GM19395 (cell line): ENCODE results near the gene ALG10.
"Not testable (repeated sequence)": the region's sequence is repeated elsewhere in the genome, so short reads cannot be mapped to it uniquely, and the experiment has no call there.

ENCODE experiments used
- ATAC-seq: cut with Tn5 transposase; IDR thresholded peaks from one replicate; pipeline ENCODE4 v1.9.1; 2021; ENCODE audit warnings: mild to moderate bottlenecking, moderate library complexity; ENCODE audit not compliant: unreplicated experiment

ALG10 gene, protein sequence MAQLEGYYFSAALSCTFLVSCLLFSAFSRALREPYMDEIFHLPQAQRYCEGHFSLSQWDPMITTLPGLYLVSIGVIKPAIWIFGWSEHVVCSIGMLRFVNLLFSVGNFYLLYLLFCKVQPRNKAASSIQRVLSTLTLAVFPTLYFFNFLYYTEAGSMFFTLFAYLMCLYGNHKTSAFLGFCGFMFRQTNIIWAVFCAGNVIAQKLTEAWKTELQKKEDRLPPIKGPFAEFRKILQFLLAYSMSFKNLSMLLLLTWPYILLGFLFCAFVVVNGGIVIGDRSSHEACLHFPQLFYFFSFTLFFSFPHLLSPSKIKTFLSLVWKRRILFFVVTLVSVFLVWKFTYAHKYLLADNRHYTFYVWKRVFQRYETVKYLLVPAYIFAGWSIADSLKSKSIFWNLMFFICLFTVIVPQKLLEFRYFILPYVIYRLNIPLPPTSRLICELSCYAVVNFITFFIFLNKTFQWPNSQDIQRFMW

DNA sequence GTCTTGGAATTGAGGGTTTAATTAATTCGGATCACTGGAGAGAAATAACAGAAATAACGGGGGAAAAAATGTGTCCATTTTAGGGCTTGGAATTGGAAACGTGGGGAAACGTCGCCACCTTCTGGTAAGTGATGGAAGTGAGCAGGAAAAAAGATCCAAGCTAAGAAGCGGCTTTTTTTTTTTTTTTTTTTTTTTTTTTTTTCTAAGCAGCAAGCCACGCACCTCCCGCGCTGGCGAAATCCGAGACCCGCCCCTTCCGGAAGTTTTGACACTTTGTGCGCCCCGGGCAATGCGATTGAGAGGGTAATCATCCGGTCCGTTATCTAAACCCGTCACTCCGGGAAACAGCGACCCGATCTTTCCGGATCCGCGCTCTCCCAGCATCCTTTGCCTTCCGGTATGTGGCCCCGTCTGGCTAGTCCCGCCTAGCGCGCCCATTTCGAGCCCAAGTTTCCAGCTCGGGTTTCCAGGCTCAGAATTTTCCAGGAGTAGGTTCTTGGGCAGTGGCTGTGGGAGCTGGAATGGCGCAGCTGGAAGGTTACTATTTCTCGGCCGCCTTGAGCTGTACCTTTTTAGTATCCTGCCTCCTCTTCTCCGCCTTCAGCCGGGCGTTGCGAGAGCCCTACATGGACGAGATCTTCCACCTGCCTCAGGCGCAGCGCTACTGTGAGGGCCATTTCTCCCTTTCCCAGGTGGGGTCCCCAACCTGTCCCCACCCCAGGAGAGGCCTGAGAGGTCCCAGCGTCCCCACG is at the start of gene ALG10:
Gene ALG10, plus strand, starts transcription at position 418 of the 752 bp plus-strand sequence. Its CDS starts 104 bp downstream, at position 522.
- ATAC-seq, result peak; percentile 100

DNA sequence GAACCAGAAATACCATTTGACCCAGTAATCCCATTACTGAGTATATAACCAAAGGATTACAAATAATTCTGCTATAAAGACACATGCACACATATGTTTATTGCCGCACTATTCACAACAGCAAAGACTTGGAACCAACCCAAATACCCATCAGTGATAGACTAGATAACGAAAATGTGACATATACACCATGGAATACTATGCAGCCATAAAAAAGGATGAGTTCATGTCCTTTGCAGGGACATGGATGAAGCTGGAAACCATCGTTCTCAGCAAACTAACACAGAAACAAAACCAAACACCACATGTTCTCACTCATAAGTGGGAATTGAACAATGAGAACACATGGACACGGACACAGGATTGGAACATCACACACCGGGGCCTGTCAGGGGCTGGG is 49.4 kb upstream of the ALG10 start:
- ATAC-seq, result not testable (repeated sequence)

DNA sequence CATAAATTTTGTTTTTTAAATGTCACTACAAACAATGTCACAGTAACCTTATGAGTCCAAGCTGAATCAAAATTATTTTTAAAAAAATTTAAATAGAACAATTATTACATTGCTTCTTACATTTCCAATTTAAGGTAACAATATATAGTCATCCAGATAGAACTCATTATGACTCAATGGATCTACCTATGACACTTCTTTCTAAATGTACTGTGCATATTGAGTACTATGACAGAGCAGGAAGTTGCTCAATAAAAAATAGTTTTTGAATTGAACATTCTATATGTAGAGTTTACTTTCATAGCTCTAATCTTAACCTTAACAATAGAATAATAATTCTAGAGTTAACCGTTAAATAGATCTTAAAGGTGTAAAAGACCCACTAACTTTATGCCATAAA is 44.4 kb upstream of the ALG10 start:
- ATAC-seq, result no peak

DNA sequence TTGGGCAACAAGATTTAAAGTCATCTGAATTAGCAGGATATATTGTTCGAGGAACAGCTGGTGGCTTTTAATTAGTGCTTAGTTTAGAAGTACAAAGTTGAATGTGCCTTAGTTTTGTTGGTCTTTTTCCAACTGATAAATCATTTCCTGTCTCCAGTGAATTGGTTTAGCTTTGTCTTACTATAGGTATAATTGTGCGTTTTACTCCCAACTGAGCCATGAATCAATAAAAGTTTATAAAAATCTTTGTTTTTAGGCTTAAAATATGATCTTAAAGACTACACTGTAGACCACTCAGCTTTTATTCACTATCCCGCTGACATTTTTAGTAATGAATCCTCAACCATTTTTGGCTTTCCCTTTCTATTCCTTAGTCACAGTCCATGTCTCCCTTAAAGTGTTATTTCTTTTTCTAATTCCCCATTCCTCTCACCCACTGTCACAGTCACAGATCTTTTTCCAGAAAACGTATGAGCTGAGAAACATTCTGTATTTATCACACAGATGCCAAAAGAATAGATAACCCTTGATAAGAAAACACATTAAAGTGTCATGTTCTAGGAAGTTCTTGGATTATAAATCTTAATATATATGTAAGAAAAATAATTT is 34.0 kb upstream of the ALG10 start:
- no peak for ATAC-seq

DNA sequence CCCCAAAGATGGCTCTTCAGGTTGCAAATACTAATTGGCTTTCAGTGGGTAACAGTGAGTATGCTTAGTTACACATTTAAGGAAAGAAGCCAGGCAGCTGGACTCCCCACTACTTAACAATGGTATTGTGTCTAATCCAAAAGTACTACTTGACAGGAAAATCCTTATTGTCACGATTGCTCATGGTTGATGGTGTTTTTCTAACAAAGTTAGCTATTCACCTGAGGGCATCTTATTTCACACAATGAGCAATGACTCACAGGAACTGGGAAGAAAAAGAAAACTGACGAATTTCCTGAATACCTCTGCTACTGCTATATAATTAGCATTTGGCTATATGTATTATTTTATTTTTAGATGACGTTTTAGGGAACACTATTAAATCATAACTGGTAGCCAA is 33.4 kb upstream of the ALG10 start:
- ATAC-seq, result no peak

DNA sequence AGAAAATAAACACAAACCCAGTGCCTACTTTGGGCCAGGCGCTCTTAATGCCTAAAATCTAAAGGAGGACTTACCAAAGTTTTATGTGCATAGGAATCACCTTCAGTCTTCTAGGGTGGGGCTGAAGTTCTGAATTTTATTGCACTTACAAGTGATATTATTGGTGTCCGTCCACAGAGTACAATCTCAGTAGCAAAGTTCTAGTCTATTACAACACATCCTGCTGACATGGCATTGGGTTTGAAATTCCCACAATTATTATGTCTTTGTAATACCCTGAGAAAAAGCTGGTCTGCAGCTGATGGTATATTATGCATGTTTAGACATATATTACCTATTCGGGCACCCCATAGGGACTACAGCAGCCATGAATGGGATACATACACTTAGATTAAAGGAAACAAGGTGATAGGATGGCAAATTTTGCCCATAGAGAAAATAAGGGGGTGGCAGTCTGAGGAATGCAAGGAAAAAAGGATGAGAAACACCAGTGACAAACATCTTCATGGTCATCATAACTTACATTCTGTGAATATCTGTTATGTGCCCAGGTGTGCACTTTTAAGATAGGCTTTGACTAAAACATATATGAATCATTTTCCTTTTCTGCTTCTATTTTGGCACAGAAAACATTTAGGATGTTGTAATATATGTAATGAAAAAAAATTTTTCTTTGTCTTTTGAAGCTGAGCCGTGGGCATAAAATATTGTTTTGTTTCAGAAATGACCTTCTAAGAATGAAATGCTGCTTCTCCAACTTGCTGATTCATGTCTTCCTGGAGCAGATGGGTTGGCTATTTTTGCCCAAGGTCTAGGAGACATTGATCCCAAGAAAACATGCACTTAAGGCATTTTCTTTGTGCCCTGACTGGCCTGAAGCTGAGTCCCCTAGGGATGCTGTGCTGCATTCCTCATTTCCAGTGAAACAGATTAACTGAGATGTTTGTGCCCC is 27.2 kb upstream of the ALG10 start:
- no peak for ATAC-seq

DNA sequence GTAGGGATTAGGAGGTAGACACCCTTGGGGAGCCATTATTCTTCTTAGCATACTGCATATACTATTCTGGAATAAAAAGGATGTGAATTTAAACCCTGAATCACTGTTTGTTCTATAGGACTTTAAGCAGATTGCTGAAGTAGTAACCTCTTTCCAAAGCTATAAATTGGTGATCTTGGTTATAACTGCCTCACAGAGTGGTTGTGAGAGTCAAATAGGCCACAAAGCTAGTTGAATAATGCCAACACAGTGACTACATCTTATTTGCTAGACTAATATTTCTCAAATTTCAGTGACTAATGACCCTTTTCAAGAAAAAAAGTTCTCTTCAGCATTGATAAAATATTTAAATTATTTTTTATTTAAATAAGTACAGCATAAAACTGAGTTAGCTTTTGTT is 13.5 kb upstream of the ALG10 start:
- ATAC-seq, result not testable (repeated sequence)

DNA sequence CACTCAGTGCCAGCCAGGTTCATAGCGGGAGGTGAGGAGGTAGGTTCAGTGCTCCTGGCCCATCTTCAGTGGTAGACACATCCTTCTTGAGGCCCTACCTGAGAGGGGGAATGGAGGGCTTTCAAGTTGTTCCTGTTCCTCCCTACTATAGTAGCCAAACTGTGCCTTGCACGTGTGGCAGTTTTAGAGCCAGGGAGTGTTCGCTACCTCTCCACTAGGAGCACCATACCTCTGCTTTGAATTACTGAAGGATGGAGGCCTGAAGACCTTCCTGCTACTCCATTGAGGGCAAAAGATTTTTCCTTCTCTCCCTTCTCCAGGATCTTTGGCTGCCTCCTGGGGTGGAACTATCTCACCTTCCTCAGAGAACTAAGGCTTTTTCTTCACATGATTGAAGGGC is 5.9 kb upstream of the ALG10 start:
- no peak for ATAC-seq

DNA sequence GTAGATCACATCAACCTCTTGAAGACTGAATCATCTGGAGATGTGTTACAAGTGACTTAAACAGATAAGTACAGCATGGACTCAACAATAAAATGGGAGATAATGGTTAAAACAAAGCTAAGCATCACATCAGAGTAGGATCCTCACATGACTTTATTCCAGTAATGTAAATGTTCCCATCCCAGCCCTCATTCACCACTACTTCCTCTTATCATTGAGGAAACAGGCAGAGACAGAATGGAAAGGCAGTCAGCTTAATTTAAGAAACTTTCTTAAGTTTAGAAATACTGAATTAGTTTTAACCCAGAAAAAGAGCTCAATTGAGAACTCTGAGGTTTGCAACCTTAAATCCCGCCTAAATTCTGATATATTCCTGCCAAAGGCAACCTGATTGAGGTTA is 1.2 kb upstream of the ALG10 start:
- no peak for ATAC-seq

DNA sequence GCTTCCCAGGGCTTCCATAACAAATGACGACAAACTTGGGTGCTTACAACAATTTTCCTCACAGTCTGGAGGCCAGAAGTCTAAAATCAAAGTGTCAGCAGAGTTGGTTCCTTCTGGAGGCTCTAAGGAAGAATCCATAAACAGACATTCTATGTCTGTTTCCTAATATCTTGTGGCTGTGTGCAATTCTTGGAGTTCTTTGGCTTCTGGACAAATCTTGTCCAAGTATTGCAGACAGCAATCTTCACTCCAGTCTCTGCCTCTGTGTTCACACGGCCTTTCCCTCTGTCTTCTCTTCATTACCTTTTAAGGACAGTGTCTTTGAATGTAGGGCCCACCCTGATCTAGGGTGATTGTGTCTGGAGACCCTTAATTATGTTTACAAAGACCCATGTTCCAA is 5.4 kb downstream of the ALG10 start:
- not testable (repeated sequence) for ATAC-seq

DNA sequence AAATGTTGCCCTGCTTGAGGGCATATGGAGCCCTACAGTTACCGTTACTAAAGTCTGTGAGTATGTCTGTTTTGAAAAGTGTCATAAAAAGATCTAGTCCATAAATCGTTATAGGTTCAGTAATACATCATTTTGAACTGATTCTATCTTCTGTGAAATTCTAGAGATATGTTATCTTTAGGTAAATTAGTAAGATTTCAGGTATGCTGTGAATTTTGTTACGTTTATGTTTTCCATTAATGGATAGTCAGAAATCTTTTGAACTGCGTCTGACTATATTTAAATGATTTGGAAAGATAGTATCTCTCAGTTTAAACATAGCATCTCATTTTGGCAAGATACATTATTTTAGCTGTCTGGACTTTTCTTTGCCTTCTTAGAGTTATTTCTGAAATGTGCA is 8.3 kb downstream of the ALG10 start:
- no peak for ATAC-seq

DNA sequence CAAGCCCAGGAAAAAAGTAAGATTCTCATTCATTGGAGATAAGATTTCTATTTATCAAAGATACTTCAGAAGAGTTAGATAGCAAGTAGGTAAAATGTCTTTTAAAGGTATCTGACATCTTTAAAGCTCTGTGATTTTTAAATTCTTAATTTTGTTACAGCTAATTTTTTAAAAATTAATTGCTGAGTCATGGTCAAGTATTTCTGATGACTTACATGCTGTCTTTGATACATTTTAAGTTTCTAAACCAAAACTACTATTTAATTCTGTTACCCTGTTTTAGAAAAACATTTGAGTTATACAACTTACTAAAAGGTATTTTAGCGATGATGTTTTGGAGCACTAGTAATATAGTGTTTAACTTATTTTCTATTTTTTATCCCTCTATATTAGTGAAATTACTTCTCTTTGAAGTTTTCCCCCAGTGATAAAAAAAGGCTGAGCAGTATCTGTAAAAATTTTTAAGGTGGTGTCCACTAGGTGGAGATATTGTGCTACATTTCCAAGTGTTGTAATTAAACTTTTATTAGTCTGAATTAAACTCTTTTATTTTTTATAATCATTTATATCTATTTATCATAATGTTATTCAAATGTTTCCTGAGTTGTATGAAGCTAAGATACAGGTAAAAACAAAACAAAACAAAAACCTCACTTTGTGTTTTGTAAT is 11.5 kb downstream of the ALG10 start:
- ATAC-seq, result no peak

DNA sequence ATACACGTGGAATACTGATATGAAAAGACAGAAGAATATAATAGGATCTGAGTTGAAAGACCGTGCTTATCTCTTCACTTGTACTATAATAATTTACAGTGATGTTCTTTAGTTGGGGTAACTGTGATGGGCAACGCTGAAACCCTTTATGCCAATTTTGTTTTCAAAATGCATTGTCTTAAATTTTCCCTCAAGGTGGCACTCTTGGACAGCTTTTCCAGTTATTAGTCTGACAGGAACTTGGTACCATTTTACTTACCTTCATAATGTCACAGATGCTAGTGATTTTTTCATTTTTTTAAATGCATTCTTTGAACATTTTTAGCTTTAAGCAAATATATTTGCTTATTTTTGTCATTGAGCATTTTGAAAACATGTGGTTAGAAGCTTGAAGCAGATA is 16.1 kb downstream of the ALG10 start:
- ATAC-seq, result not testable (repeated sequence)

DNA sequence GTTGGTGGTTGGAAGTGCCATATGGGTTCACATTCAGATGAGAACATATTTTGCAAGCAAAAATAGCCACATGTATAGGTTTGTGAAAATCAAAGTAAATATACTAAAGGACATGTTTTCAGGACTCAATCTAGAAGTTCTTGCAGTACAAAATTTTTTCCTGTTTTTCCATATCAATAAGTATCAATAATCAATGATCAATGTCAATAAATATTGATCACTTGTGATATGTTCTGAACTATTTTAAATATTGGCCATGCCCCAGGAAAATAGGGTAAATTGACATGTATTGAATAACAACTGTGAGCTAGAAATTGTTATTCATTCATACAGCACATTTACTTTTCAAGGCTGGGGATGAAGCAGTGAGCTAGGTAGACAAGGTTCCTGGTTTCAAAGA is 24.3 kb downstream of the ALG10 start:
- no peak for ATAC-seq

DNA sequence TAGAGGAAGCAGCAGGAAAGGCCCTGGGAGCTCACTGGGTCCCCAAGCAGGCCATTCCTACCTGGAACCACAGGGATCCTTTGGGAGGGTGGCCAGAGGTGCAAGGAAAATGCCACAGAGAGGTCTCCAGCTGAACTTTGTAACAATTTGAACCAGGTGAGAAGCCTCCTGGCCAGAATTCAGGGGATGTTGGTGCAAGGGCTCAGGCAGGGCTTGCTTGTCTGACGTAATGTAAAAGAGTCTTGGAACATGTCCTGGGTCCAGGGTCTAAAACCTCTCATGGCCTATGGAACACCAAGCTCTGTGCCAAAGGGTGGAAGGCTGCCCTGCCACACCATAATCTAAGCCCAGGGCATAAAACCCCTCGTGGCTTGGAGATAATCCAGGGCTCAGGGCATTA is 25.6 kb downstream of the ALG10 start:
- not testable (repeated sequence) for ATAC-seq

DNA sequence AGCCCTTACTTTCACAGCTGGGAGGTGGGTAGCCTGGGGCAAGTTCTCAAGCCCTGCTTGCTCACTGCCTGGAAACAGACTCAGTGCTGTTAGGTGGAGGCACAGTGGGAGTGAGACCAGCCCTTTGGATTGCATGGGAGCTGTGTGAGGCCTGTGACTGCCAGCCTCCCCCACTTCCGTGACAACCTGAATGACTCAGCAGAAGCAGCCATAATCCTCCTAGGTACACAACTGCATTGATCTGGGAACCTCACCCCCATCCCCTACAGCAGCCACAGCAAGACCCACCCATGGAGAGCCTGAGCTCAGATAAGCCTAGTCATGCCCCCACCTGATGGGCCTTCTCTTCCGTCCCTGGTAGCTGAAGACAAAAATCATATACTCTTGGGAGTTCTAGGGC is 26.4 kb downstream of the ALG10 start:
- no peak for ATAC-seq

DNA sequence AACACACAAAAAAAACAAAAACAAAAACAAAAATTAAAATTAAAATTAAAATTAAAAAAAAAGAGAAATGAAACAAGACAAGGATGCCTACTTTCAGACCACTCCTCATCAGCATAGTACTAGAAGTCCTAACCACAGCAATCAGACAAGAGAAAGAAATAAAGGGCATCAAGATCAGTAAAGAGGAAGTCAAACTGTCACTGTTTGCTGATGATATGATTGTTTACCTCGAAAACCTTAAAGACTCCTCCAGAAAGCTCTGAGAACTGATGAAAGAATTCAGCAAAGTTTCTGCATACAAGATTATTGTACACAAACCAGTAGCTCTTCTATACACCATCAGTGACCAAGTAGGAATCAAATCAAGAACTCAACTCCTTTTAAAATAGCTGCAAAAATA is 29.2 kb downstream of the ALG10 start:
- no peak for ATAC-seq

DNA sequence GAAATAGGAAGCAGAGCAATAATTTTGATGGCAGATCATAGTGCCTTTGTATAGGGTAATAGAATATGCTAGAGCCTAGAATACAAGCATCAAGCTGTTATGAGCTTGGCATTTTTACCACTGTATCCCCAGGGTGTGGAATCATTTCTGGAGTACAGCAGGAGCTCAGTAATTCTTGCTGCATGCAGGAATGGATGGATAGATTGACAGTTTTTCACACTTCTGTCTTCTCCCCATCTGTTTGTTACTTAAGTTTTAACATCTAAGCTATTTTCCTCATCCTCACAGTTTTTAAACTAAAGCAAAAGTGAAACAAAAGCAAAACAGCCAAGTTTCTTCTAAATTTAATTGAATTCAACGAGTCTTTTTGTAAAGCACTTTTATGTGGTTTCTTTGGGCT is 32.6 kb downstream of the ALG10 start:
- no peak for ATAC-seq
